ENCODE measurements around the gene PUS10. TPM values are rescaled to one million over a fixed set of nuclear protein-coding genes. Genes with fewer than 3 reads are reported as not detected.
"Not testable (repeated sequence)": the region's sequence is repeated elsewhere in the genome, so short reads cannot be mapped to it uniquely, and the experiment has no call there.

PUS10 gene
- total and polyA plus RNA-seq, 2 of the 13 experiments (the other 11 are each of a cell fraction or from before 2014, with no cell fraction given), result 41.4 to 44.3 TPM

- ATAC-seq (no peak), DNase-seq (ENCODE audit: low spot score) (no peak), FAIRE-seq (no peak)
- H3K9me3 ChIP-seq (ENCODE audit: low read length), result no peaks in the 10 kb centered on the region
- no peaks in the 10 kb centered on the region for H3K79me2 ChIP-seq (ENCODE audit: insufficient read depth, low read length)
- TF ChIP-seq ZBTB7B (CRISPR knock-in tag; IDR thresholded peaks at IDR 0.05) (no peak), SRSF1 (optimal IDR thresholded peaks at IDR 0.05; ENCODE audit: low read depth, low read length) (no peak), ZNF691 (CRISPR knock-in tag; IDR thresholded peaks at IDR 0.05; ENCODE audit: borderline replicate concordance, low read depth) (no peak), ZNF33B (CRISPR knock-in tag; IDR thresholded peaks at IDR 0.05) (no peak)
- no peak overlapping the region for H3K27ac ChIP-seq (ENCODE audit: extremely low read length, insufficient read depth, low read length)
- H3K4me3 ChIP-seq (replicated peaks in 1 of 3; ENCODE audit: insufficient read depth in 1 of 3, low read depth in 2 of 3, low read length in 3 of 3), result no peak overlapping the region
- no peak overlapping the region for H3K4me2 ChIP-seq (ENCODE audit: low read depth, low read length)
- intact Hi-C loops (cut with micrococcal nuclease; ENCODE audit: unreplicated experiment), result no loop called here
- no peak overlapping the region for H2AFZ ChIP-seq (ENCODE audit: low read length)
- POLR2A ChIA-PET, result no interaction called here
- H3K27me3 ChIP-seq (ENCODE audit: control insufficient read depth in 1 of 2, insufficient read depth in 2 of 2, low read length in 2 of 2), result no peaks in the 10 kb centered on the region
- no peaks in the 10 kb centered on the region for H3K4me1 ChIP-seq (ENCODE audit: insufficient read depth, low read length)
- H3K36me3 ChIP-seq (replicated peaks in 1 of 2; ENCODE audit: control insufficient read depth in 1 of 2, insufficient read depth in 2 of 2, low read length in 2 of 2), result peaks cover 2 to 14% of the 10 kb centered on the region in 2 experiments; a peak in 4 of 5 replicates
- H4K20me1 ChIP-seq (ENCODE audit: insufficient read depth, low read length), result no peaks in the 10 kb centered on the region
- H3K9ac ChIP-seq (ENCODE audit: insufficient read depth, low read depth, low read length), result no peak overlapping the region
- no TSS peak for BruUV-seq (replicated peaks)
- CTCF ChIA-PET (ENCODE audit: low intra/inter-chr PET ratio, low total read pairs), result no interaction called here
- WGBS (ENCODE audit: low lambda C conversion rate), result 95% methylated on average over 2 of the region's 2 CpGs
- in situ Hi-C loops (cut with HindIII; ENCODE audit: extremely low pct_ligation_motif_present, low pct_unique_long_range_greater_than_20kb), result no loop called here
Observed at GRCh38 chr2:60906395-60906794, 111.7 kb downstream of the PUS10 start.

- H3K79me2 ChIP-seq (ENCODE audit: insufficient read depth, low read length); CTCF ChIA-PET (ENCODE audit: low intra/inter-chr PET ratio, low total read pairs); BruUV-seq (replicated peaks); in situ Hi-C loops (cut with HindIII; ENCODE audit: extremely low pct_ligation_motif_present, low pct_unique_long_range_greater_than_20kb); ATAC-seq; H3K4me2 ChIP-seq (ENCODE audit: low read depth, low read length); POLR2A ChIA-PET; H4K20me1 ChIP-seq (ENCODE audit: insufficient read depth, low read length); H3K4me1 ChIP-seq (ENCODE audit: insufficient read depth, low read length); H3K9me3 ChIP-seq (ENCODE audit: low read length); H3K4me3 ChIP-seq (replicated peaks in 1 of 3; ENCODE audit: insufficient read depth in 1 of 3, low read depth in 2 of 3, low read length in 3 of 3); DNase-seq (ENCODE audit: low spot score); H3K27ac ChIP-seq (ENCODE audit: extremely low read length, insufficient read depth, low read length); intact Hi-C loops (cut with micrococcal nuclease; ENCODE audit: unreplicated experiment); H3K9ac ChIP-seq (ENCODE audit: insufficient read depth, low read depth, low read length); H3K27me3 ChIP-seq (ENCODE audit: control insufficient read depth in 1 of 2, insufficient read depth in 2 of 2, low read length in 2 of 2); FAIRE-seq; H2AFZ ChIP-seq (ENCODE audit: low read length): not testable (repeated sequence)
- peaks cover 2 to 15% of the 10 kb centered on the region in 2 experiments; a peak in 4 of 5 replicates for H3K36me3 ChIP-seq (replicated peaks in 1 of 2; ENCODE audit: control insufficient read depth in 1 of 2, insufficient read depth in 2 of 2, low read length in 2 of 2)
- 98% methylated on average over 5 of the region's 5 CpGs for WGBS (ENCODE audit: low lambda C conversion rate)
Observed at GRCh38 chr2:60905867-60906266, 112.2 kb downstream of the PUS10 start.

- H3K4me2 ChIP-seq (ENCODE audit: low read depth, low read length); POLR2A ChIA-PET; H3K27me3 ChIP-seq (ENCODE audit: control insufficient read depth in 1 of 2, insufficient read depth in 2 of 2, low read length in 2 of 2); H3K4me3 ChIP-seq (replicated peaks in 1 of 3; ENCODE audit: insufficient read depth in 1 of 3, low read depth in 2 of 3, low read length in 3 of 3); H3K9ac ChIP-seq (ENCODE audit: insufficient read depth, low read depth, low read length); DNase-seq (ENCODE audit: low spot score); FAIRE-seq; H2AFZ ChIP-seq (ENCODE audit: low read length); H3K4me1 ChIP-seq (ENCODE audit: insufficient read depth, low read length); CTCF ChIA-PET (ENCODE audit: low intra/inter-chr PET ratio, low total read pairs); H3K9me3 ChIP-seq (ENCODE audit: low read length); in situ Hi-C loops (cut with HindIII; ENCODE audit: extremely low pct_ligation_motif_present, low pct_unique_long_range_greater_than_20kb); H3K27ac ChIP-seq (ENCODE audit: extremely low read length, insufficient read depth, low read length); H4K20me1 ChIP-seq (ENCODE audit: insufficient read depth, low read length); H3K79me2 ChIP-seq (ENCODE audit: insufficient read depth, low read length); intact Hi-C loops (cut with micrococcal nuclease; ENCODE audit: unreplicated experiment); ATAC-seq; BruUV-seq (replicated peaks): not testable (repeated sequence)
- peaks cover 11 to 24% of the 10 kb centered on the region in 2 experiments for H3K36me3 ChIP-seq (replicated peaks in 1 of 2; ENCODE audit: control insufficient read depth in 1 of 2, insufficient read depth in 2 of 2, low read length in 2 of 2)
- WGBS (ENCODE audit: low lambda C conversion rate), result 97% methylated on average over 6 of the region's 6 CpGs
Observed at GRCh38 chr2:60901296-60901695, 116.8 kb downstream of the PUS10 start.

Measured in HepG2 (cell line).